Breast epithelium (tissue), 3 donors: ENCODE data around the gene PTPRN2.

Source experiments
- CTCF ChIP-seq, 3 donors: fragments of 450-650 bp; IDR thresholded peaks; one replicate each; pipeline ENCODE4 v1.5.1; 2016 to 2017; ENCODE audit warnings: antibody characterized with exemption in 3 of 3, mild to moderate bottlenecking in 3 of 3, moderate library complexity in 3 of 3
- POLR2A ChIP-seq: fragments of 450-650 bp; IDR thresholded peaks from one replicate; pipeline ENCODE4 v1.6.1; 2016; ENCODE audit warnings: antibody characterized with exemption, mild to moderate bottlenecking, moderate library complexity
- POLR2AphosphoS5 ChIP-seq, 3 donors: sonication (generic); formaldehyde crosslinking; IDR thresholded peaks; one replicate each; pipeline ENCODE4 v1.6.1; 2017; ENCODE audit warnings: antibody characterized with exemption in 3 of 3

GRCh38 chr7:158026636-158027265 is 560.9 kb downstream of the PTPRN2 start:
- TF ChIP-seq POLR2A (no peak), CTCF (IDR thresholded peaks at IDR 0.05) (no peak), POLR2AphosphoS5 (IDR thresholded peaks at IDR 0.05) (no peak)
